ENCODE data around the gene BANP. TPM values are rescaled to one million over a fixed set of nuclear protein-coding genes. Genes with fewer than 3 reads are reported as not detected.

BANP gene
- total and polyA plus RNA-seq, 2 of the 8 experiments (the other 6 are each of a cell fraction or from before 2014, with no cell fraction given), result 25.8 to 39.8 TPM

- H3K14ac ChIP-seq (ENCODE audit: insufficient read length), result no peak overlapping the region
- no peak overlapping the region for H3K18ac ChIP-seq (ENCODE audit: extremely low read depth, low read length)
- no peaks in the 10 kb centered on the region for H3K79me1 ChIP-seq (ENCODE audit: low read depth, low read length)
- CTCF ChIA-PET (ENCODE audit: partially characterized antibody), result interaction anchor here (2.4 kb wide), 1 partner anchor 11 kb away, joined by 7 read pairs; no protein-coding TSS in a partner anchor
- H3K27ac ChIP-seq (ENCODE audit: low read depth, low read length), result no peak overlapping the region
- no peaks in the 10 kb centered on the region for H3K79me2 ChIP-seq (ENCODE audit: control insufficient read depth in 1 of 2, insufficient read depth in 2 of 2, low read length in 2 of 2)
- H2BK12ac ChIP-seq (ENCODE audit: low read depth, low read length), result no peak overlapping the region
- H3K36me3 ChIP-seq (ENCODE audit: control insufficient read depth in 2 of 4, insufficient read depth in 4 of 4, low read length in 3 of 4), result peaks cover 0 to 3% (median 1%) of the 10 kb centered on the region in 4 experiments; a peak in 1 of 8 replicates
- H2BK120ac ChIP-seq (replicated peaks; ENCODE audit: low read depth, low read length), result no peak overlapping the region
- H2BK15ac ChIP-seq (ENCODE audit: low read length), result no peak overlapping the region
- no peak overlapping the region for H2AFZ ChIP-seq (ENCODE audit: low read length)
- WGBS, 2 experiments (ENCODE audit: extremely low coverage in 1 of 2, insufficient coverage in 1 of 2, insufficient read length in 1 of 2, insufficient replicate concordance in 2 of 2, low coverage in 1 of 2, low lambda C conversion rate in 2 of 2, missing lambda C conversion rate in 1 of 2), result 90% methylated on average over 7 of the region's 7 CpGs; no CpG with 5 or more reads in 1 of the 2 experiments
- peaks cover 0 to 1% of the 10 kb centered on the region in 2 experiments for H4K20me1 ChIP-seq (replicated peaks in 1 of 2; ENCODE audit: control insufficient read depth in 1 of 2, insufficient read depth in 2 of 2, low read length in 2 of 2)
- H3K9me3 ChIP-seq (ENCODE audit: insufficient read depth in 2 of 2, low read depth in 1 of 2, low read length in 1 of 2), result no peaks in the 10 kb centered on the region
- POLR2A ChIA-PET (ENCODE audit: partially characterized antibody), result no interaction called here
- no peaks in the 10 kb centered on the region for H3K27me3 ChIP-seq (replicated peaks in 1 of 4; ENCODE audit: control insufficient read depth in 3 of 4, extremely low read depth in 1 of 4, insufficient read depth in 3 of 4, low read length in 3 of 4)
- no peak overlapping the region for H4K91ac ChIP-seq (replicated peaks; ENCODE audit: insufficient read length, low read length)
- no peak for DNase-seq (ENCODE audit: low read depth in 1 of 2, low spot score in 2 of 2)
- no peaks in the 10 kb centered on the region for H3K23me2 ChIP-seq (ENCODE audit: low read depth, low read length)
- no peak overlapping the region for H3K4me2 ChIP-seq (ENCODE audit: insufficient read depth in 1 of 2, low read depth in 2 of 2, low read length in 2 of 2)
- no peak overlapping the region for H4K8ac ChIP-seq (ENCODE audit: extremely low read depth, insufficient read depth, low read length)
- no peak overlapping the region for H2BK5ac ChIP-seq (ENCODE audit: low read depth, low read length)
- H2AK5ac ChIP-seq (ENCODE audit: low read depth, low read length), result no peak overlapping the region
- no peak for FAIRE-seq
- no peak overlapping the region for H2BK20ac ChIP-seq (ENCODE audit: low read length)
- H3K56ac ChIP-seq (replicated peaks; ENCODE audit: insufficient read length, low read depth, low read length), result no peak overlapping the region
- no peak overlapping the region for H4K5ac ChIP-seq (ENCODE audit: insufficient read length, low read depth, low read length)
- no peak overlapping the region for H3K9ac ChIP-seq (replicated peaks in 1 of 4; ENCODE audit: extremely low read depth in 1 of 4, low read depth in 3 of 4, low read length in 3 of 4)
- no peak overlapping the region for H3K4ac ChIP-seq (replicated peaks; ENCODE audit: insufficient read length, low read depth, low read length)
- H3K23ac ChIP-seq (ENCODE audit: insufficient read length), result no peak overlapping the region
- no peak overlapping the region for H3K4me3 ChIP-seq (ENCODE audit: extremely low read depth in 1 of 4, insufficient read depth in 2 of 4, low read depth in 3 of 4, low read length in 4 of 4)
- no peaks in the 10 kb centered on the region; a peak in 2 of 7 replicates for H3K4me1 ChIP-seq (replicated peaks in 1 of 4; ENCODE audit: control insufficient read depth in 3 of 4, insufficient read depth in 4 of 4, low read length in 3 of 4)
- TF ChIP-seq JUN (IDR thresholded peaks at IDR 0.05; ENCODE audit: low read depth, low read length) (no peak), ATF2 (IDR thresholded peaks at IDR 0.05; ENCODE audit: low read length) (no peak), TBP (IDR thresholded peaks at IDR 0.05; ENCODE audit: low read depth, low read length) (no peak), ASH2L (IDR thresholded peaks at IDR 0.05; ENCODE audit: low read length) (no peak), RAD21 (IDR thresholded peaks at IDR 0.05 in 1 of 2, conservative IDR thresholded peaks at IDR 0.05 in 1 of 2; ENCODE audit: low read depth in 2 of 2, low read length in 2 of 2) (no peak), ZNF274 (IDR thresholded peaks at IDR 0.05; ENCODE audit: borderline replicate concordance, extremely low read depth, low read length) (no peak), ATF3 (IDR thresholded peaks at IDR 0.05; ENCODE audit: insufficient read depth, low read depth, low read length) (no peak), CHD2 (IDR thresholded peaks at IDR 0.05; ENCODE audit: low read length) (no peak), CTCF (IDR thresholded peaks at IDR 0.05; ENCODE audit: control extremely low read depth in 1 of 3, insufficient read depth in 1 of 3, low read depth in 1 of 3, low read length in 3 of 3) (no peak)
Measured at GRCh38 chr16:88034770-88035169, 83.5 kb downstream of the BANP start.
